Nephron progenitor cell (in vitro differentiated cells): ENCODE measurements around the gene UBE2H.

Experiments used
- DNase-seq: peaks from one replicate; pipeline ENCODE4 v3.0.0; 2021
- H3K27ac Mint-ChIP-seq: 2 replicates; pipeline ENCODE4 v1.8.0; 2021; ENCODE audit warnings: mild to moderate bottlenecking, moderate library complexity, mixed read lengths
- H3K27me3 Mint-ChIP-seq: 2 replicates; pipeline ENCODE4 v1.8.0; 2021; ENCODE audit warnings: mild to moderate bottlenecking, low read depth, mixed read lengths; ENCODE audit not compliant: poor library complexity
- H3K36me3 Mint-ChIP-seq: 2 replicates; pipeline ENCODE4 v1.8.0; 2021; ENCODE audit warnings: low read depth, mixed read lengths
- H3K4me1 Mint-ChIP-seq: 2 replicates; pipeline ENCODE4 v1.8.0; 2021; ENCODE audit warnings: mixed read lengths
- H3K4me3 Mint-ChIP-seq: 2 replicates; pipeline ENCODE4 v1.8.0; 2021; ENCODE audit warnings: mild to moderate bottlenecking, moderate library complexity, mixed read lengths
- H3K9me3 Mint-ChIP-seq: 2 replicates; pipeline ENCODE4 v1.8.0; 2021; ENCODE audit warnings: mild to moderate bottlenecking, moderate library complexity, mixed read lengths
- TF ChIP-seq, protein P1 (sequence below): fragments of 200-600 bp; sonication (generic); IDR thresholded peaks from 2 replicates; pipeline ENCODE4 v1.5.0; 2021; ENCODE audit warnings: antibody characterized with exemption

Gene UBE2H

GRCh38 chr7:129952086-129952652 lies 591 bp downstream of the UBE2H start:
- Mint-ChIP-seq H3K27ac (no peak overlapping the region), H3K9me3 (no peaks in the 10 kb centered on the region), H3K36me3 (peaks cover 6% of the 10 kb centered on the region), H3K27me3 (peaks cover 3% of the 10 kb centered on the region), H3K4me1 (peaks cover 12% of the 10 kb centered on the region), H3K4me3 (no peak overlapping the region)
- TF ChIP-seq, protein P1, sequence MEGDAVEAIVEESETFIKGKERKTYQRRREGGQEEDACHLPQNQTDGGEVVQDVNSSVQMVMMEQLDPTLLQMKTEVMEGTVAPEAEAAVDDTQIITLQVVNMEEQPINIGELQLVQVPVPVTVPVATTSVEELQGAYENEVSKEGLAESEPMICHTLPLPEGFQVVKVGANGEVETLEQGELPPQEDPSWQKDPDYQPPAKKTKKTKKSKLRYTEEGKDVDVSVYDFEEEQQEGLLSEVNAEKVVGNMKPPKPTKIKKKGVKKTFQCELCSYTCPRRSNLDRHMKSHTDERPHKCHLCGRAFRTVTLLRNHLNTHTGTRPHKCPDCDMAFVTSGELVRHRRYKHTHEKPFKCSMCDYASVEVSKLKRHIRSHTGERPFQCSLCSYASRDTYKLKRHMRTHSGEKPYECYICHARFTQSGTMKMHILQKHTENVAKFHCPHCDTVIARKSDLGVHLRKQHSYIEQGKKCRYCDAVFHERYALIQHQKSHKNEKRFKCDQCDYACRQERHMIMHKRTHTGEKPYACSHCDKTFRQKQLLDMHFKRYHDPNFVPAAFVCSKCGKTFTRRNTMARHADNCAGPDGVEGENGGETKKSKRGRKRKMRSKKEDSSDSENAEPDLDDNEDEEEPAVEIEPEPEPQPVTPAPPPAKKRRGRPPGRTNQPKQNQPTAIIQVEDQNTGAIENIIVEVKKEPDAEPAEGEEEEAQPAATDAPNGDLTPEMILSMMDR = no peak
- DNase-seq = no peak

- peaks cover 12% of the 10 kb centered on the region for H3K4me1 Mint-ChIP-seq
- no peak overlapping the region for H3K27ac Mint-ChIP-seq
- TF ChIP-seq, protein P1 = no peak
- H3K9me3 Mint-ChIP-seq = peaks cover 3% of the 10 kb centered on the region
- no peak overlapping the region for H3K4me3 Mint-ChIP-seq
- peaks cover 13% of the 10 kb centered on the region for H3K36me3 Mint-ChIP-seq
- DNase-seq = peak; percentile 32
- H3K27me3 Mint-ChIP-seq = peaks cover 3% of the 10 kb centered on the region
Observed at GRCh38 chr7:129951226-129952085, 1.3 kb downstream of the UBE2H start.

- TF ChIP-seq, protein P1 = no peak
- Mint-ChIP-seq H3K36me3 (peaks cover 18% of the 10 kb centered on the region), H3K4me3 (no peak overlapping the region), H3K27me3 (peaks cover 3% of the 10 kb centered on the region), H3K4me1 (peaks cover 12% of the 10 kb centered on the region), H3K27ac (no peak overlapping the region), H3K9me3 (peaks cover 5% of the 10 kb centered on the region)
- no peak for DNase-seq
Observed at GRCh38 chr7:129950933-129951225, 1.9 kb downstream of the UBE2H start.

GRCh38 chr7:129950191-129950932 lies 2.4 kb downstream of the UBE2H start:
- no peak for DNase-seq
- Mint-ChIP-seq H3K9me3 (peaks cover 5% of the 10 kb centered on the region), H3K4me3 (no peak overlapping the region), H3K27ac (no peak overlapping the region), H3K4me1 (peaks cover 7% of the 10 kb centered on the region), H3K27me3 (peaks cover 3% of the 10 kb centered on the region), H3K36me3 (peaks cover 22% of the 10 kb centered on the region)
- TF ChIP-seq, protein P1 = no peak

- Mint-ChIP-seq H3K4me1 (peaks cover 5% of the 10 kb centered on the region), H3K27me3 (peaks cover 3% of the 10 kb centered on the region), H3K9me3 (peaks cover 14% of the 10 kb centered on the region), H3K36me3 (peaks cover 30% of the 10 kb centered on the region), H3K27ac (no peak overlapping the region), H3K4me3 (no peak overlapping the region)
- TF ChIP-seq, protein P1 = no peak
- peak; percentile 36 for DNase-seq
Observed at GRCh38 chr7:129949292-129950133, 3.2 kb downstream of the UBE2H start.
